Breast epithelium (tissue), 3 donors: Measurements from ENCODE around the gene TTC7B.

Experiments
- POLR2A ChIP-seq: fragments of 450-650 bp; IDR thresholded peaks from one replicate; pipeline ENCODE4 v1.6.1; 2016; ENCODE audit warnings: antibody characterized with exemption, mild to moderate bottlenecking, moderate library complexity
- POLR2AphosphoS5 ChIP-seq, 3 donors: sonication (generic); formaldehyde crosslinking; IDR thresholded peaks; one replicate each; pipeline ENCODE4 v1.6.1; 2017; ENCODE audit warnings: antibody characterized with exemption in 3 of 3
- TF ChIP-seq, protein P1 (sequence below), 3 donors: fragments of 450-650 bp; IDR thresholded peaks; one replicate each; pipeline ENCODE4 v1.5.1; 2016 to 2017; ENCODE audit warnings: antibody characterized with exemption in 3 of 3, mild to moderate bottlenecking in 3 of 3, moderate library complexity in 3 of 3

DNA sequence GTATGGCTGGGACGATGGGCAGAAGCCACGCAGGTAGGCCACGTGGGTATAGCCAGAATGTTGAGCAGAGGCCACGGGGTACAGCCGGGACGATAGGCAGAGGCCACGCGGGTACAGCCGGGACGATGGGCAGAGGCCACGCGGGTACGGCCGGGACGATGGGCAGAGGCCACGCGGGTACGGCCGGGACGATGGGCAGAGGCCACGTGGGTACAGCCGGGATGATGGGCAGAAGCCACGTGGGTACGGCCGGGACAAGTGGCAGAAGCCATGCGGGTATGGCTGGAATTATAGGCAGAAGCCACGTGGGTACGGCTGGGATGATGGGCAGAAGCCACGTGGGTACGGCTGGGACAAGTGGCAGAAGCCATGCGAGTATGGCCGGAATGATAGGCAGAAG is 195.0 kb downstream of the TTC7B start:
- TF ChIP-seq, protein P1, sequence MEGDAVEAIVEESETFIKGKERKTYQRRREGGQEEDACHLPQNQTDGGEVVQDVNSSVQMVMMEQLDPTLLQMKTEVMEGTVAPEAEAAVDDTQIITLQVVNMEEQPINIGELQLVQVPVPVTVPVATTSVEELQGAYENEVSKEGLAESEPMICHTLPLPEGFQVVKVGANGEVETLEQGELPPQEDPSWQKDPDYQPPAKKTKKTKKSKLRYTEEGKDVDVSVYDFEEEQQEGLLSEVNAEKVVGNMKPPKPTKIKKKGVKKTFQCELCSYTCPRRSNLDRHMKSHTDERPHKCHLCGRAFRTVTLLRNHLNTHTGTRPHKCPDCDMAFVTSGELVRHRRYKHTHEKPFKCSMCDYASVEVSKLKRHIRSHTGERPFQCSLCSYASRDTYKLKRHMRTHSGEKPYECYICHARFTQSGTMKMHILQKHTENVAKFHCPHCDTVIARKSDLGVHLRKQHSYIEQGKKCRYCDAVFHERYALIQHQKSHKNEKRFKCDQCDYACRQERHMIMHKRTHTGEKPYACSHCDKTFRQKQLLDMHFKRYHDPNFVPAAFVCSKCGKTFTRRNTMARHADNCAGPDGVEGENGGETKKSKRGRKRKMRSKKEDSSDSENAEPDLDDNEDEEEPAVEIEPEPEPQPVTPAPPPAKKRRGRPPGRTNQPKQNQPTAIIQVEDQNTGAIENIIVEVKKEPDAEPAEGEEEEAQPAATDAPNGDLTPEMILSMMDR (IDR thresholded peaks at IDR 0.05), result no peak
- no peak for TF ChIP-seq POLR2AphosphoS5 (IDR thresholded peaks at IDR 0.05)
- TF ChIP-seq POLR2A, result no peak
